ENCODE results near the gene ZNF385D. TPM values are rescaled to one million over a fixed set of nuclear protein-coding genes. Genes with fewer than 3 reads are reported as not detected.

The ZNF385D gene
- total RNA-seq, 4 donors from 2014 or later: 4.2 to 11.2 (median 6.9) TPM

GRCh38 chr3:21477541-21478288, 273.3 kb downstream of the ZNF385D start:
- TF ChIP-seq CTCF (IDR thresholded peaks at IDR 0.05; ENCODE audit: low read depth): no peak

GRCh38 chr3:21466476-21466875, 284.5 kb downstream of the ZNF385D start:
- TF ChIP-seq CTCF (IDR thresholded peaks at IDR 0.05; ENCODE audit: low read depth): no peak

- no peak for TF ChIP-seq CTCF (IDR thresholded peaks at IDR 0.05; ENCODE audit: low read depth)
Measured at GRCh38 chr3:21464746-21465145, 286.3 kb downstream of the ZNF385D start.

DNA sequence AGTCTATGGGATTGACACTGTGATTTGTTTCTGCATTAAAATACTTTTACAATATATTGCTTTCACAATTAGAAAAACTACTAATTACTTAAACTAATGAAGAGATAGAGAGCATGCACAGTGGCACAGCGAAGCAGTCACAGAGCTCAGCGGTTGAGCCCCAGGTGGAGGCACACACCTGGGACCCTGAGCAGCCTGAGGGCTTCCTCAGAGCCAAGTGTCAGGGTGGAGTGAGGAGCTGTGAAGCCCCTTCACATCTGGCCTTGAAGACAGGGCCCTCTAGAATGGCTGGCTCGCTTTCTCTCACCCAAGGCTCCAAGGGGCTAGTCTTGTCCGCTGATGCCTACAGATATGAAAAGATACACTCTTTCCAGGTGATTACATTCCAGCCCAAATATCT, 287.7 kb downstream of the ZNF385D start:
- TF ChIP-seq CTCF (IDR thresholded peaks at IDR 0.05; ENCODE audit: low read depth): no peak

DNA sequence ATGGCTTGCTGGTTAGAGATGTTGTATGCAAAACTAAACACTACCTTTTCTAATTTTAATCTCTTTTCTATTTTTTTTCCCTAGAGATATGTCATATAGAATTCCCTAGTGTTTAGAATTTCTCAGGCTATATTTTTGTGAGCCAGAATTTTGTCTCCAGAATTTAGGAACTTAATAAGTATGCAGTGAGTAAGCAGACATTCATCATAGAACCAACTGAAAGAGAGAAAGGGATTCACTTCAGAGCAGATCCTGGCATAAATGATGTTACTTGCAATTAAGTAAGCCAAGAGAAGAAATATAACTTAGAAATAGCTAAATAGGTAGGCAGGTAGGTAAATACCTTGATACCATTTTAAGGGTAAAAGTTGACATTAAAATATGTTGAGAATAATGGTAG, 288.9 kb downstream of the ZNF385D start:
- no peak for TF ChIP-seq CTCF (IDR thresholded peaks at IDR 0.05; ENCODE audit: low read depth)

GRCh38 chr3:21457084-21457483, 293.9 kb downstream of the ZNF385D start:
- no peak for TF ChIP-seq CTCF (IDR thresholded peaks at IDR 0.05; ENCODE audit: low read depth)

GRCh38 chr3:21449738-21450137, 301.3 kb downstream of the ZNF385D start:
- TF ChIP-seq CTCF (IDR thresholded peaks at IDR 0.05; ENCODE audit: low read depth): no peak
